Suppressor macrophage (primary cell): ENCODE data around the gene ZNF506.
"Not testable (repeated sequence)": the region's sequence is repeated elsewhere in the genome, so short reads cannot be mapped to it uniquely, and the experiment has no call there.

Experiments
- DNase-seq, 4 experiments: peaks; one replicate each; pipeline ENCODE4 v3.0.0-alpha.2; 2020 to 2022
- total RNA-seq, 17 experiments: gene quantifications; one replicate each; lab custom pipeline; 2026; ENCODE audit warnings: mixed read lengths in 6 of 17, inconsistent platforms in 3 of 17; lab: John Stamatoyannopoulos, UW

ZNF506 gene
- total RNA-seq = 8.2 to 24.6 (median 13.0) reads per million in 17 experiments

- DNase-seq = peak; percentile 95 to 98 (median 96)
Observed at GRCh38 chr19:19821366-19821951, at the start of gene ZNF506. Gene ZNF506, minus strand, starts transcription at chr19:19821750. Its CDS starts 147 bp downstream, at chr19:19821603.

DNA sequence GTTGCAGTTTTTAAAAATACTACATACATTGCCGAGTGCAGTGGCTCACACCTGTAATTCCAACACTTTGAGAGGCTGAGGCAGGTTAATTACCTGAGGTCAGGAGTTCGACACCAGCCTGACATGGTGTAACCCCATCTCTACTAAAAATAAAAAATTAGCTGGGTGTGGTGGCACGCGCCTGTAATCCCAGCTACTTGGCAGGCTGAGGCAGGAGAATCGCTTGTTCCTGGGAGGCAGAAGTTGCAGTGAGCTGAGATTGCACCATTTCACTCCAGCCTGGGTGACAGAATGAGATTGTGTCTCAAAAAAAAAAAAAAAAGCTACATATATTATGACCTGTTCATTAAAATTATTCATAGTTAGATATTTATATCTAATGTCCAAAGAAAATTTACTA is 48.5 kb upstream of the ZNF506 start:
- DNase-seq = not testable (repeated sequence)

DNA sequence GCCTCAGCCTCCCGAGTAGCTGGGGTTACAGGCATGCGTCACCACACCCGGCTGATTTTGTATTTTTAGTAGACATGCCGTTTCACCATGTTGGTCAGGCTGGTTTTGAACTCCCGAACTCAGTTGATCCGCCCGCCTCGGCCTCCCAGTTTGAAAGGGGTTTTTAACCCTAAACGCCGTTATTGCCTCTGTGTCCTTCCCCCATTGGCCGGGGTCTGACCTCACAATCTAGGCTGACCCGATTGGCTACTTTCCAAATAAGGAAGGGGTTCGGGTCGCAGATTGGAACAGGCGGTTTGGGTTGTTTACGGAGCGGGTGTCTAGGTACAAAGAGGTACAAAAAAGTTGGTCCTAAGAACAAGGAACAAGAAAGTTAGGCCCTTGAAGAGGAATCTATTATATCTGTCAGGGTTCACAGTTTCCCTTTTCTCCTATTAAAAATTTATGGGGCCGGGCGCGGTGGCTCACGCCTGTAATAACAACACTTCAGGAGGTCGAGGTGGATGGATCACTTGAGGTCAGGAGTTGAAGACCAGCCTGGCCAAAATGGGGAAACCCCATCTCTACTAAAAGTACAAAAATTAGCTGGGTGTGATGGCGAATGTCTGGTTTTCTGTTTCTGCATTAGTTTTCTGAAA is 45.2 kb upstream of the ZNF506 start:
- peak; percentile 6 to 47 (median 35) for DNase-seq

DNA sequence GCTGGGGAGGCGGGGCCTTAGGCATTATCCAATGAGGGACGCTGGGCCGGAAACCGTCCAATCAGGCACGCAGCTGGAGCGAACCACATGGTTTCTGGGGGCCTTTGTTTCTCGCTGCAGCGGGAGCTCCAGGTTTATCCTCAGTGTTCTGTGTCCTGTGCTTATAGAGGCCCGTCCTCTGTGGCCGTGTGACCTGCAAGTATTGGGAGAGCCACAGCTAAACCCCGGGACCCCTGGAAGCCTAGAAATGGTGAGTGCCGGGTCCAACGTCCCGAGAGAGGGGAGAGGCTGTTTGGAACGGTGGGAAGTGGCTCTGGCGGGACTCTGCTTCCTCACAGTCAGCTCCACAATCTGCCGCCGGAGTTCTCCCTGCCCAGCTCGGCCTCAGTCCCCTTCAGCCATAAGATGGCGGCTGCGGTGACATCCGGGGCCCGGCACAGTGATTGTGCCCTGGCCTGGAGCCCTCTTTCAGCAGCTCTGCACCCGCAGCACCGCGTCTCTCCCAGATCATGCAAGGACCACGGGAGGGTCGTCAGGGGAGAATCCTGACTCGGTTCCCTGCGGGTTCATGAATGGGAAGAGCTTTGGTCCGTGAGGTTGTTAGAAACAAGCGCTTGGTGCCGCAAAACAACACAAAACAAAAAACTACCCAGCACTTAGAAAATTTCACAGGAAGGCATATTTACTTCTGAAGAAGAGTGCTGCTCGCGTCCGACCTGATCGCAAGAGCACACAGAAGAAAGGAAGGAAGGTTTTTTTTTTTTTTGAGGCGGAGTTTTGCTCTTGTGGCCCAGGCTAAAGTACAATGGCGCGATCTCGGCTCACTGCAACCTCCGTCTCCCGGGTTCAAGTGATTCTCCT is 44.4 kb upstream of the ZNF506 start, which contains the start of gene ZNF253:
TSS of gene ZNF253 (plus strand) at position 133 of the 861 bp plus-strand sequence. CDS start at position 248, 115 bp downstream.
- peak; percentile 91 to 96 (median 94) for DNase-seq

DNA sequence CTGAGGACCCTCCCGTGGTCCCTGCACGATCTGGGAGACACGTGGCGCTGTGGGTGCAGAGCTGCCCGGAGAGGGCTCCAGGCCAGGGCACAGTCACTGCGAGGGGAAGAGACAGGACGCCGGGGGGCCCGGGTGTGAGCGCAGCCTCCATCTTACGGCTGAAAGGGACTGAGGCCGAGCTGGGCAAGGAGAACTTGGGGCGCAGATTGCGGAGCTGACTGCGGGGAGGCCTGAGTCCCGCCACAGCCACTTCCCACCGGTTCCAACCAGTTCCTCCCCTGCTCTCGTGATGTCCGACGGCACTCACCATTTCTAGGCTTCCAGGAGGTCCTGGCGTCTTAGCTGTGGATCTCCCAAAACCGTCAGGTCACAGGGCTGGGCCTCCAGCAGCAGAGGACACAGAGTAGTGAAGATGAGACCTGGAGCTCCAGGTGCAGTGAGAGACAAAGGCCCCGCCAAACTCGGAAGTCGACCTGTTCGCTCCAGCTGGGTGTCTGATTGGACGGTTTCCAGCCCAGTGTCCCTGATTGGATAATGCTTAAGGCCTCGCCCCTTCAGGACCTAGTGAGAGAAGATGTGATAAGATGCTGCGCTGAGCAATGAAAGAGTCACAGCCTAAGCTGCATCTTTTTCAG is 39.3 kb upstream of the ZNF506 start:
- no peak for DNase-seq

- DNase-seq = no peak
Observed at GRCh38 chr19:19858751-19859150, 37.2 kb upstream of the ZNF506 start.

DNA sequence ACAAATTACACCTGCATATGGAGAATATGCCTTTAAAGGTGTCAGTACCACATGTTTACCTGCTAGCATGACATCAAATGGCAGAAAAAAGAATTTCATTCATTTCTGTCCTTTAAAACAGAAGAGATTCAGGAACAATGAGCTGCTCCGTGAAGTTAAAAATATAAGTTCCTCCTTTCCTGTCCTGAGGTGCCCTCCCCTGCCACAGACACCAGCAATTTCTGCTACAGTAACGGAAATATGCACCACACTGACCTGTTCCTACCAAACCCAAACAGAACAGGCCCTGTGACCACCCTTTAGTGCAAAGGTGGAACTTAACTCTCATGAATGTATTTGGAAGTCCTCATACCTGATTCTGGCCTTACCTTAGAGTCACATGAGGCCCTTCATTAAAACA is 30.2 kb upstream of the ZNF506 start:
- not testable (repeated sequence) for DNase-seq

DNA sequence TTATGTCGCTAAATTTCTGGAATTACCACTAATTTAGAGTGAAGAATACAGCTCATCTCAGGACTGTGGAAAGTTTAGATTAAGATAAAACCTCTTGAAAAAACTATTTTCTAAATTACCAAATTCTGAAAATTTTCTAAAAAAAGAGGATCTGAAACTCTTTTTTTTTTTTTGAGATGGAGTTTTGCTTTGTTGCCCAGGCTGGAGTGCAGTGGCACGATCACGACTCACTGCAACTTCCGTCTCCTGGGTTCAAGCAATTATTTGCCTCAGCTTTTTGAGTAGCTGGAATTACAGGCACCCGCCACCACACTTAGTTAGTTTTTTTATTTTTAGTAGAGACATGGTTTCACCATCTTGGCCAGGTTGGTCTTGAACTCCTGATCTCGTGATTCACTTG is 27.5 kb upstream of the ZNF506 start:
- no peak for DNase-seq

- no peak for DNase-seq
Observed at GRCh38 chr19:19847781-19848180, 26.2 kb upstream of the ZNF506 start.

GRCh38 chr19:19835560-19836038 is 14.0 kb upstream of the ZNF506 start:
- no peak for DNase-seq

DNA sequence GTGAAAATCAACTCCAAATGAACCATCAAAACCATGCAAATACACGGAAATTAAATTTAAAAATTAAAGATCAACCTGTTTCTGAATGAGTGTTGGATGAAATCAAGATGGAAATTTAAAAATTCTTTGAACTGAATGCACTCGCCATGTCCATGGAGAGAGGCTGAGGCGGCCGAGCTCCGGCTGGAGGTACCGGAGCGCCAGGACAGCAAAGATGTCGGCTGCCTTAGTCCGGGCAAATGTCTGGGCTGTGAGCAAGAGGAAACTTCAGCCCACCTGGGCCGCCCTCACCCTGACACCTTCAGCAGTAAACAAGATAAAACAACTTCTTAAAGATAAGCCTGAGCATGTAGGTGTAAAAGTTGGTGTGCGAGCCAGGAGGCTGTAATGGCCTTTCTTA is 5.3 kb upstream of the ZNF506 start:
- DNase-seq = no peak

- no peak for DNase-seq
Observed at GRCh38 chr19:19823916-19824315, 2.4 kb upstream of the ZNF506 start.

- DNase-seq = not testable (repeated sequence)
Observed at GRCh38 chr19:19821976-19822375, 426 bp upstream of the ZNF506 start.

- DNase-seq = peak in 1 of 4 experiments; percentile 4
Observed at GRCh38 chr19:19820774-19821320, 703 bp downstream of the ZNF506 start.

GRCh38 chr19:19817357-19817756 is 4.2 kb downstream of the ZNF506 start:
- DNase-seq = no peak

GRCh38 chr19:19816679-19817078 is 4.9 kb downstream of the ZNF506 start:
- DNase-seq = no peak

DNA sequence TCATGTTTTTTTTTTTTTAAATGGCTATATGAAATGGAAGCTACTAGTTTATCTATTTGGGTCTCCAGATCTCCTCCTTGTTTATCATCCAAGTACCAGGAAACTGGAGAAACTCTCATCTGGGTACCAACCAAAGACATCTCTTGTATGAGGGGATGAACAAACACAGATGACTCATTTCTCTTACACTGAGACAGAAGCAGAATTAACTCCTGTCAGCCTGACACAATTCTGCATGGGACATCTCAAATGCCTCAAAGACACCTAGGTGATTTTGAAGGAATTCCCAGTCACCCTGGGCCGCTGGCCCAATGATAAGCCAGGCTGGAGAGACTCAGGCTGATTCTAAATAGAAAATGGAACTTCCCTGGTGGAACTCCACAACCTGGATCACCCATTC is 9.6 kb downstream of the ZNF506 start:
- not testable (repeated sequence) for DNase-seq

GRCh38 chr19:19805480-19805879 is 16.1 kb downstream of the ZNF506 start:
- DNase-seq = no peak

DNA sequence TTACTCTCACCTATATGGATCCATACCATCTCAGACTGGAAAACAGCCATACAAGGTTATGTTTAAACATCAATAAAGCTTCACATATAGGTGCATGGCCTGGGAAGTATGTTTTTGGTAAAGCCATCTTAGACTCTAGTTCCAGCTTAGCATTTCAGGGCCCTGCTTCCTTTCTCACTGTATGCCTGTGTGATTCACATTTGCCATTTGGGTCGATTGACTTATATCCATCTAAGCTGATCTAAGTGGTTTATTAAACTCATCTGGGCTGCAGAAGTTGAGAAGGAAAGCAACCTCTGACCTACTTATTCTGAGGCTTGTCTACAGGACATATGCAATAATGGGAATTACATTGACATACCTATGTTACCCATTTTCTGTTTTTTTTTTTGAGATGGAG is 33.5 kb downstream of the ZNF506 start:
- no peak for DNase-seq

- not testable (repeated sequence) for DNase-seq
Observed at GRCh38 chr19:19785476-19785875, 36.1 kb downstream of the ZNF506 start.

GRCh38 chr19:19782783-19783182 is 38.8 kb downstream of the ZNF506 start:
- DNase-seq = no peak

- not testable (repeated sequence) for DNase-seq
Observed at GRCh38 chr19:19781791-19782190, 39.8 kb downstream of the ZNF506 start.
